Stimulated activated CD8-positive, alpha-beta memory T cell treated with anti-CD3 and anti-CD28 coated beads, Interleukin-15, amount 100 ng/mL, for 1 hour (primary cell): ENCODE data around the gene GMDS.

Experiments used
- DNase-seq: peaks from one replicate; pipeline ENCODE4 v3.0.0-alpha.2; 2020; ENCODE audit warnings: low read depth

Gene GMDS

GRCh38 chr6:1644516-1645060, 600.8 kb downstream of the GMDS start:
- no peak for DNase-seq

GRCh38 chr6:1643830-1644445, 601.5 kb downstream of the GMDS start:
- no peak for DNase-seq

- DNase-seq, result no peak
Observed at GRCh38 chr6:1643111-1643510, 602.3 kb downstream of the GMDS start.

GRCh38 chr6:1641343-1641885, 604.0 kb downstream of the GMDS start:
- DNase-seq, result no peak

- no peak for DNase-seq
Observed at GRCh38 chr6:1640476-1640875, 604.9 kb downstream of the GMDS start.

- DNase-seq, result no peak
Observed at GRCh38 chr6:1639430-1639829, 606.0 kb downstream of the GMDS start.

- DNase-seq, result no peak
Observed at GRCh38 chr6:1636971-1637871, 608.2 kb downstream of the GMDS start.

GRCh38 chr6:1636272-1636825, 609.1 kb downstream of the GMDS start:
- DNase-seq, result no peak

GRCh38 chr6:1635305-1636010, 609.9 kb downstream of the GMDS start:
- no peak for DNase-seq

GRCh38 chr6:1634081-1634480, 611.3 kb downstream of the GMDS start:
- DNase-seq, result no peak

GRCh38 chr6:1633366-1634021, 611.9 kb downstream of the GMDS start:
- DNase-seq, result no peak

GRCh38 chr6:1631251-1631650, 614.2 kb downstream of the GMDS start:
- DNase-seq, result no peak

GRCh38 chr6:1630771-1631217, 614.6 kb downstream of the GMDS start:
- no peak for DNase-seq

- DNase-seq, result no peak
Observed at GRCh38 chr6:1630212-1630770, 615.1 kb downstream of the GMDS start.

- DNase-seq, result no peak
Observed at GRCh38 chr6:1629316-1629715, 616.1 kb downstream of the GMDS start.

GRCh38 chr6:1627827-1628560, 617.4 kb downstream of the GMDS start:
- DNase-seq, result no peak

- no peak for DNase-seq
Observed at GRCh38 chr6:1626481-1626880, 618.9 kb downstream of the GMDS start.

GRCh38 chr6:1625794-1626435, 619.5 kb downstream of the GMDS start:
- no peak for DNase-seq

- no peak for DNase-seq
Observed at GRCh38 chr6:1624851-1625781, 620.3 kb downstream of the GMDS start.
